CD4-positive, alpha-beta T cell treated with Interleukin-15 for 1 hour (primary cell): ENCODE measurements around the gene CLCNKB.
"Not testable (repeated sequence)": the region's sequence is repeated elsewhere in the genome, so short reads cannot be mapped to it uniquely, and the experiment has no call there.

Experiments used
- DNase-seq: peaks from one replicate; pipeline ENCODE4 v3.0.0-alpha.2; 2020

The CLCNKB gene

DNA sequence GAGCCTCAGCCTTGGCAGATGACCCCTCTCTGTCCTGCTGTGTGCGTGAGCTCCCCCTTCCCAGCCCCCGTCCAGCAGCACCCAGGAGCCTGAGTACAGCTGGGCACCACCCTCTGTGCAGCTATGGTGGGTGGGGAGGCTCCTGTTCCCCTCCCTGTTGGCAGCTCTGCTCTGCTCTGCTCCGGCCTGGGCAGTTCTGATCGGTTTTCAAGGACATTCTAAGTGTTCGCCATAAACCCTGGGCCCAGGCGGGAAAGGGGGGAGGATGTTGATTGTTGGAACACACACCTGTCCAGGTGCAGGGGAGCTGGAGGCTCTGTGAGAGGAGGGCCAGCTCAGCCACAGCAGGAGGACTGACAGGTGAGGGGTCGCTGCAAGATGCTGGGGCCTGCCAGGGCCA lies at the start of gene CLCNKB:
TSS of gene CLCNKB (plus strand) at position 262 of the 400 bp plus-strand sequence. CDS start 711 bp downstream, outside the sequence.
- no peak for DNase-seq

DNA sequence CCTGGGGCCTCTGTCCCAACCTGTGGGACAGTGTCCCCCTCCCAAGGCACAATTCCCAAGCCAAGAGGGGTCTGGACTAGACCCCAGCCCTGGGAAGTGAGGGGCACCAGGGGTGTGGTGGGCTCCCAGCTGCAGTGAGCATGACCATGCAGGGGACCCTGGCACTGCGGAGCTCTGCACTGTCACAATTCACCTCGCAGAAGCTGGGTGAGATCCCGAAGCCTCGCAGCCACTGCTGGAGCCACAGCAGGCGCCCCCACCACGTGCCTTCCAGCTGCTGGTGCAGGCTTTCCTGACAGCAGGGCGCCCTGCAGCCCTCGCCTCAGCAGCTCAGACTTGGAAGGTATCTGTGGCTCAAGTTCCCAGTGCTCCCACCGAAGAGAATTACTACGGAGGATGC lies 49.5 kb upstream of the CLCNKB start:
- no peak for DNase-seq

DNA sequence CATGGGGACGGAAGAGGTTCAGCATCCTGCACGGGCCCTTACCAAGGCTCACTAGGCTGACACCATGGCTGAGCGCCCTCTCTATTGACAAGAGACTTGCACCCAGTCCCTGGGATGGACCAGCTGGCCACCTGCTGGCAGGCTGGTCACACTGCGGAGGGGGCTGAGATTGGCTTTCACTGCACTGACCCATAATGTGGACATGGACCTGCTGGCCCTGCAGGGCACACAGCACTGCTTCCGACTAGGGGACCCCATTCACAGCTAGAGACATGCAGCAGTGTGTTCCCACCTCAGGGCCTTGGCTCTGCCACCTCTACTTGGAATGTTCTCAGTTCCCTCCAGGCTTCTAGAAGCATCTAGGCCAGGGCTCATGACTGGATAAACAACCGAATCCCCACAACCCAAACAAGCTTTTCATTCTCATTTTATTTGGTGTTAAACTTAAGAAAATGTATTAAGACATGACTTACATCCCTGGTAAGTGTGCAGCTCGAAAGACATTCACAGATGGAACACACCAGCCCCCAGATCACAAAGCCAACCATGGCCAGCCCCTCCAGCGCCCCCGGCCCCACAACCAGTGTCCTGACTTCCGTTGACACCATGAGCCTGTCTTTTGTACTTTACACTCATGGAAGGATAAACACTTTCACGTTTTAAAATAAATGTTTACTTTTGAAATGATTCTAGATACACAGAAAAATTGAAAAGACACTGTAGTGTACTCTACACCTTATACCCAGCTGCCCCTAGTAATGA lies 48.8 kb upstream of the CLCNKB start:
- peak; percentile 57 for DNase-seq

DNA sequence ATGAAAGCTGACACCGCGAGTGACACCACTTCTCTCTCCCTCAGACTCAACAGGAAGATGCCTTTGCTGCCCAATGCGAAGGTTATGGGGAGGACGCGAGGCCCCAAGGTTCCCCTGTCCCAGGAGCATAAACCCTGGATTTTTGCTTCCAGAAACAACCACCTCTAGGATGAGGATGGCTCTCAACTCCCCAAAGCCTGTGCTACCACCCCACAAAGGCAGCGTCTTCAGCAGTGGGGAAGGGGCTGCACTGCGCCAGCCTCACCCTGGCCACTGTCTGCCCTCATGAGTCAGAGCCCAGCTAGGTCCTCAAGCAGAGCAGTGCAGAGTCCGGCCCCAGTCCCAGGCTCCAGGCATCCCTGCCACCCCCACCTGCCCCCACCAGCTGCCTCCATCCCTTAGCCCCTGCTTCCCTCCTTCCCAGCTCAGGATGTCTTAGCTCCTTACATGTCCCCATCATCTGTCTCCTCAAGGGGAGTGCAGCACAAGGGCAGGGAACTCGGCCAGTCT lies 46.5 kb upstream of the CLCNKB start:
- no peak for DNase-seq

DNA sequence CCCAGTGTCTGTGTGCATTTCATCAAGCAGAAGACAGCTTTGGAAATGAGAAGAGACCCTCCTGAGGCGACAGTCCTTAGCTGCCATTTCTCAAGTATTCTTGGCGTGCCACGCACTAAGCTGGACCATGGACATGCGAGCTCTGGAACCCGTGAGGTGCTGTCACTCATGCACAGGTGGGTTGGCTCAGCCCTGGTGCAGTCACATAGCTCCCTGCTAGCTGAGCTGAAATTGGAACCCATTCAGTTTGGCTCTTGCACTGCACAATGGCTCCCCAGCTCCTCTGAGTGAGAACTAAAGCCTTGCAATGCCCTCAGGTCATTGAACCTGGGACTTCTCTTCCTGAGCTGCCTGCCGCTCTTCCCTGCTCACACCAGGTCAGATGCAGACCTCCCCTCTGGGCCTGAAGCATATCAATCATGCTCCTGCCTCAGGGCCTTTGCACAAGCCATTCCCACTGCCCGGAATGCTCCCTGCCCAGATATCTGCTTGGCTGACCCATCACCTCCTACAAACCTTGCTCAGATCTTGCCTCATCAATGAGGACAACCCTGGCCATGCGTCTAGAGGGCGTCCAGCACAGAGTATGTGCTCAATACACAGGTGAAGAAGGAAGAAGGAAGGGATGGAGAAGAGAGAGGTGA lies 45.8 kb upstream of the CLCNKB start:
- no peak for DNase-seq

DNA sequence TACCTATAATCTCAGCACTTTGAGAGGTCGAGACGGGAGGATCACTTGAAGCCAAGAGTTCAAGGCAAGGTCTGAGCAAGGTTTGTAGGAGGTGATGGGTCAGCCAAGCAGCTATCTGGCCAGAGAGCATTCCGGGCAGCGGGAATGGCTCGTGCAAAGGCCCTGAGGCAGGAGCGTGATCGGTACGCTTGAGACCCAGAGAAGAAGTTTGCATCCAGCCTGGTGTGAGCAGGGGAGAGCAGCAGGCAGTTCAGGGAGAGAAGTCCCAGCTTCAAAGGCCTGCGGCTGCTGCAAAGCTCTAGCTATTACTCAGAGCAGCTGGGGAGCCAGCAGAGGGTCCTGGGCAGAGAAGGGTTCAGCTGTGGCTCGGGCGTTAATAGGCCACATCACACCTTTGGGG lies 44.7 kb upstream of the CLCNKB start:
- no peak for DNase-seq

DNA sequence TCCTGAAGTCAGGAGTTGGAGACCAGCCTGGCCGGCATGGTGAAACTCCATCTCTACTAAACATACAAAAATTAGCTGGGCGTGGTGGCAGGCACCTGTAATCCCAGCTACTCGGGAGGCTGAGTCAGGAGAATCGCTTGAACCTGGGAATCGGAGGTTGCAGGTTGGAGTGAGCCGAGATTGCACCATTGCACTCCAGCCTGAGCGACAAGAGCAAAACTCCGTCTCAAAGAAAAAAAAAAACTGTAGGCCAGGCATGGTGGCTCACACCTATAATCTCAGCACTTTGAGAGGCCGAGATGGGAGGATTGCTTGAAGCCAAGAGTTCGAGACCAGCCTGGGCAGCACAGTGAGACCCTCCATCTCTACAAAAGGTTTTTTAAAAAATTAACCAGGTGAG lies 42.3 kb upstream of the CLCNKB start:
- DNase-seq: not testable (repeated sequence)

DNA sequence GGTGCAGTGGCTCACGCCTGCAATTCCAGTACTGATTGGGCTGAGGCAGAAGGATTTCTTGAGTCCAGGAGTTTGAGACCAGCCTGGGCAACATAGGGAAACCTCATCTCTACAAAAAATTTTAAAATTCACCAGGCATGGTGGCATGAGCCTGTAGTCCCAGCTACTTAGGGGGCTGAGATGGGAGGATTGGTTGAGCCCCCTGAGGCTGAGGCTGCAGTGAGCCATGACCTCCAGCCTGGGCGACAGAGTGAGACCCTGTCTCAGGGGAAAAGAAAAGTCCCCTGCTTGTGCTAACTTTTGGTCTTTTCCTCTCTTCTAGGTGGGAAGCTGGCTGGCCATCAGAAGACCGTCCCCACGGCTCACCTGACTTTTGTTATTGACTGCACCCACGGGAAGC lies 38.0 kb upstream of the CLCNKB start:
- DNase-seq: no peak

DNA sequence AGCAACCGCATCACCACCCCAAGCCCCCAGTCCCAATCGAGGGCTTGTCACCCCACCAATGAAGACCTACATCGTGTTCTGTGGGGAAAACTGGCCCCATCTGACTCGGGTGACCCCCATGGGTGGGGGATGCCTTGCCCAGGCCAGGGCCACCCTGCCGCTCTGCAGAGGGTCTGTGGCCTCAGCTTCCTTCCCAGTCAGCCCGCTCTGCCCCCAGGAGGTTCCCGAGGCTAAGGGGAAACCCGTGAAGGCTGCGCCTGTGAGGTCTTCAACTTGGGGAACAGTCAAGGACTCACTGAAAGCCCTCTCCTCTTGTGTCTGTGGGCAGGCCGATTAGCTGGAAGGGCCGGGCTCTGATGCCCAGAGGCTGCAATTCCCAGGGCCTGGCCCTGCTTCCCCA lies 37.6 kb upstream of the CLCNKB start:
- no peak for DNase-seq

DNA sequence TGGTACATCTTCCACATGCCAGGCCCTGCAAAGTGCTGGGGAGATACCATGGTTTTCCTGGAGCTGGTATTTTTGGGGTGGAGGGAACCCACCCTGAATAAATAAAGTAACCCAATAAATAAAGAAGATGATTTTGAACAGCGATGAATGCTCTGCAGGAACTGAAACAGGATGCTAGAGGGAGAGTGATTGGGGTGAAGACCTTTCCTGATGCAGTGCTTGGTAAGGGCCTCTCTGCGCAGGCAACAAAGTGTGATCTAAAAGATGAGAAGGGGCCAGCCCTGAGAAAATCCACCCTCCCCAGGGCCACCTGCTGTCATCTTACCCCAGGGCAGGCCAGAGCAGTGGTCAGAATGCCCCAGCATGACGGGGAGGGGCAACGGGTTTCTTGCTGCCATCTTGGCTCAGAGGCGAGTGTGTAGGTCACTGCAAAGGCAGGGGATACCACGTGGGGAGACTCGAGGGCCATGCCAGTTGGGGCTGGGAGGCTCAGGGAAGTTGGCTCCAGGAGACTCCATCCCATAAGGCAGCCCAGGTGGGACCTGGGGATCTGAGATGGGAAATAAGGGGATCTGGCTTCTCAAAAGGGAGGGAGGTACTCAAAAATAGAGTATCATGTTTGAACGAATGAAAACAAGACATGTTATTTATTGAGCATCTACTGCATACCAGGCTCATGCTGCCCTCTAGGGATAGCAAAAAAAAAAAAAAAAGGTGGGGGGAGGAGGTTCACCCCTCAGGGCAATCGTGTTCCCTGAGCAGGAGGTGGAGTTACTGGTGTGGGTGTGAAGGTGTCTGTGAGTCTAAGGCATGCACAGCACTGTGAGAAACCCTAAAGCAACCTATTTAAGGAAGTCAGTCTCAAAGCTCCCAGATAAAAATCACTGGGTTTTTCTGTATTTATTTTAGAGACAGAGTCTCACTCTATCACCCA lies 36.8 kb upstream of the CLCNKB start:
- no peak for DNase-seq

DNA sequence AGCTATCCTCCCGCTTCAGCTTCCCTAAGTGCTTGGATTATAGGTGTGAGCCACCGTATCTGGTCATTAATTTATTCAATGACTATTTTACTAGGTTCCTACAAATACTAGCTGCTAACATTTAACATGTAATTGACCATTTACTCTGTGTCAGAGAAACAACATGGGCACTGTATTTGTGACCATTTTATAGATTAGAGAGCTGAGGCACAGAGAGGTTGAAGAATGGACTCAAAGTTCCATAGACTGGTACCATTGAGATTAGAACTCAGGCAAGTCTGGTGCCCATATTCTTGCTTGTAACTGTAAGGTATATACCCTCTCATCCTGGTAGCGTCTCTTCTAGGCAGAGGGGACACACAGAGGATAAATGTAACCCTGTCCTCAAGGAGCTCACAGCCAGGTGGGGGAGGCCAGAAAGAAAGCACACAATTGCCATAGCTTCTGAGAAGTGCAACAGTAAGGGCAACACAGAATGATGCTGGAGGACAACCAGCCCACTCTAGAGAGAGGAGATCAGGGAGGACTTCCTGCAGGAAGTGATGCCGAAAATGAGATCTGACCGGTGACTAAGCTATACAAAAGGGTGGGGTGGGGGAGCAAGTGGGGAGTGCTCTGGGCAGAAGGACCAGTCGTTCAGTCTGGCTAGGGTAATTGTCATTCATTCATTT lies 35.8 kb upstream of the CLCNKB start:
- no peak for DNase-seq

DNA sequence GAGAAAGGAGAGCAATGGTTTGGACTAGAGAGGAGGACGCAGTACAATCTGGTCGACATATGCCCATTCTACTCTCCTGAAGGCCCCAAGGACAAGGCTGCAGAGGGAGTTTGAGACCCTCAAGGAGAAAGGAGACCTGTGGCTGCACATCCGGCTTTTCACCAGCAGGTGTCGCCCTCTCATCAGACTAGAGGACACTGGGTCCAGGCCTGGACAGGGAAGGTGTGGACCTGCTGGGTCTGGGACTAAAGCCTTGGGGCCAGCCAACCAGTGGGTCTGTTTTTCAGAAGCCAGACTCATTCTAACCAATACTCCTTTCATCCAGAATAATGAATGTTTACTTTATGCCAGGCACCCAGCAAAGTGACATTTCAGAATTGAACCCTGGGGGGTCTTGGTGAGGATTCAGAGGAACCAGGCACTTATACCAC lies 34.5 kb upstream of the CLCNKB start:
- peak; percentile 64 for DNase-seq

DNA sequence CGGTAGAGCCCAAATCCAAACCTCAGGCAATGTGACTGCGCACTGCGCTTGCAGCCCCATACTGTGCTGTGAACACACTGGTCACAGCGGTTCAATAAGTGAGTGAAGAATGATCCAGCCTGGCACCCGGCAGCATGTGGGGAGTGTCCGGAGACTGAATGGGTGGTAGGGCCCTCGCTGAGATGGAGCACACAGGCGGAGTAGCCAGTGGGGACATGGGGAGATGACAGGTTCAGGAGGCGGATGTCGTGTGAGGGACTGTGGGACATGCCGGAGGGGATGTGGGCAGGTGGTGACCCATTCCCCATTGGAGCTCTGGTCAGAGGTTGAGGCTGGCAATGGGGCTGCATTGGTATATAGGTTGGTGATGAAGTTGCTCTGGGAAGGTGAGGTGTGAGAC lies 33.9 kb upstream of the CLCNKB start:
- DNase-seq: no peak

DNA sequence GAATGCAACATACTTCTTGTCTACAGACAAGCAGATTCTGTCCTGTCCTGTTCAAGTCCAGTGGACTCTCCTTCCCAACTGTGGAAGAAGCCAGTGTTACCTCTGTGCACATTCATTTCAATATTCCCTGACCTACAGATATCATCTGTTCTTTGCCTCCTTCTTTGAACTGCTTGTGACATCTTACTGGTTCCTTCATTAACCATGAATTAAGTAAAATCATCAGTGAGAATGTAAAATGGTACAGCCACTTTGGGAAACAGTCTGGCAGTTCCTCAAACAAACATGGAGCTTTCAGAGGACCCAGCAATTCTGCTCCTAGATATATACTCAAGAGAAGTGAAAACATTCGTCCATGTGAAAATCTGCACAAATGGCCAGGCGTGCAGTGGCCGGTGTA lies 32.7 kb upstream of the CLCNKB start:
- DNase-seq: no peak

DNA sequence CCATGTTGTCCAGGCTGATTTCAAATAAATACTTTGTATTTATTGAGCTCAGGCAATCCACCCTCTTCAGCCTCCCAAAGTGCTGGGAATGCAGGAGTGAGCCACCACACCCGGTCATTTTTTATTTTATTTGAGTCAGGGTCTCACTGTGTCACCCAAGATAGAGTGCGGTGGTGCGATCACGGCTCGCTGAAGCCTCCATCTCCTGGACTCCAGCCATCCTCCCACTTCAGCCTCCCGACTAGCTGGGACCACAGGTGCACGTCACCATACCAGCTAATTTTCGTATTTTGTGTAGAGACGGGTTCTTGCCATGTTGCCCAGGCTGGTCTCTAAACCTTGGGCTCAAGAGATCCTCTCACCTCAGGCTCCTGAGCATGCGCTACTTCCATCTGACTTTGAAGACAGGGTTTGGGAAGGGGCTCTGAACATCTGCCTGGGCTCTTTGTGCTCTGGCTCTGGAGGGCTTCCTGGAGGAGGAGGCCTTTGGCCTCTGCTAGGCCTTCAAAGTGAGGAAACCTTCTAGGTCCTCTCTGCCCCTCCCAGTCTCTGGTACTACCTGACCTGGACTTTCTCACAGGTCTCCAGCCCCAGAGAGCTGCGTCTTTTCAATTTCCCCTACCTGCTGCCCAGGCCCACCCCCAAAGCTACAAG lies 31.5 kb upstream of the CLCNKB start:
- no peak for DNase-seq

DNA sequence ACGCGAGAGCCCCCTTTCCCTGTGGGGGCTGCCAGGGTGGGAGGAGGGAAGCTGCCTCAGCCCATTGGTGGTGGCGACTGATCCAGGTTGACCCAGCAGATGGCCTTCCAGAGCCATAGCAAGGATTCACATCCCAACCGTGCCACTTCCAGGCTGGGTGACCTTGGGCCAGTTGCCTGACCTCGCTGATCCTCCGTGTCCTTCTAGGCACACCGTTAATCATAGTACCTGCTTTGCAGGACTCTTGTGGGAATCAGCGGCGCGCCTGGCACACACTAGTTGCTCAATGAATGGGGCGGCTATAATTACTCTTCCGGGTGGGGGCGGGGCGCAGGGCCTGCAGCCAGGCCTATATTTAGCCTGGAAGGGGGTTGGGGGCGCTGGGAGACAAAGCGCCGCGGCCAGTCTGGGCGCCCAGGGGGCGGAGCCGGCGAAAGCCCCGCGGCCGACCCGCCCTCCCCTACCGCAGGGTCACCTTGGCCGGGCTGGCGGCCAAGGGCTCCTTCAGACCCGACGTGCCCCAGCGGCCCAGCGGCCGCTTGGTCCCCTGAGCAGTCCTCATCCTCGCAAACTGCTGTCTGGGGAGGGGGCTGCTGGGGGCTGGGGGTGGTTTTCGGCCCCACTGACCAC lies 30.9 kb upstream of the CLCNKB start:
- no peak for DNase-seq

DNA sequence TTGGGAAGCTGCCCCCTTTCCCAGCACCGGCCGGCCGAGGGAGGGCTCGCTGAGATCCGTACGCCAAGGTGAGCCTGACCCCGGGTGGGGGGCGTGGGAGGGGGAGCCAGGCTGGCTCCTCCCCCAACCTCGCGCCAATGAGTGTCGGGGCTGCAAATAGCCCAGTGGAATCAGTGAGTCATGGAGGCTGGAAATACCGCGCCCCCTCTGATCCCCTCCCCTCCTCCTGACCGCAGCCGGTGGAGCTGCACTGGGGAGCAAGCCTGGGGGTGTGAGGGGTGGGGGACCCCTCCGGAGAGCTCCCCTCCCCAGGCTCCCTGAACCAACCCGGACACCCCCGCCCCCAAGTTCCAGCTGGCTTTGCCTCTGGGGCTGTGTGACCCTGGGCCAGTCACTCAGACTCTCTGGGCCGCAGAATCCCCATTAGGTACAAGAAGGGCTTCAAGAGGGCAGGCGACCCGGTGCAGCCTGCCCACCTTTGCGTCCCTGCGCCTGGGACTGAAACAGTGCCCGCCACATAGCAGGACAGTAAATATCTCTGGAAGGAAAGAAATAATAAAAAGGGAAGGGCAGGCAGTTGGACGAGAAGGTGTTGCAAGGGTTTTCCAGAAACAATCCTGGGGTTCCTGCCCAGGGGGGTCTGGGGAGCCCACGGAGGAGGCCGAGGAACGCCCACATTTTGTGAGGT lies 30.2 kb upstream of the CLCNKB start:
- peak; percentile 37 for DNase-seq

DNA sequence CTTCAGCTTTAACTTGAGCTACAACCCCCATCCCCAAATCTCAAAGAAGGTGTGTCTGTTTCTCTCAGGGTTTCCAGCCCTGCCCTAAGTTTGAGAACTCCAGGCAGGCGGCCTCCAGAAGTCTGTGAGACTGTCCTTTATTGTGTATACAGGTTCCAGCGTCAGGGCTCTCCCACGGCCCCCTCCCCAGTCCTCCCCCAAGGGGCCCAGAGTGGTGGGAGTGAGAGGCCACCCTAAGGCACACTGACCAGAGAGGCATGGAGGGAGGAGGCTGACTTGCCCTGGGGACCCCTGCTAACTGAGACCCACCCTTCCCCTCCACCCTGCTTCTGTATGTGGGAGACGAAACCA lies 29.7 kb upstream of the CLCNKB start:
- no peak for DNase-seq

DNA sequence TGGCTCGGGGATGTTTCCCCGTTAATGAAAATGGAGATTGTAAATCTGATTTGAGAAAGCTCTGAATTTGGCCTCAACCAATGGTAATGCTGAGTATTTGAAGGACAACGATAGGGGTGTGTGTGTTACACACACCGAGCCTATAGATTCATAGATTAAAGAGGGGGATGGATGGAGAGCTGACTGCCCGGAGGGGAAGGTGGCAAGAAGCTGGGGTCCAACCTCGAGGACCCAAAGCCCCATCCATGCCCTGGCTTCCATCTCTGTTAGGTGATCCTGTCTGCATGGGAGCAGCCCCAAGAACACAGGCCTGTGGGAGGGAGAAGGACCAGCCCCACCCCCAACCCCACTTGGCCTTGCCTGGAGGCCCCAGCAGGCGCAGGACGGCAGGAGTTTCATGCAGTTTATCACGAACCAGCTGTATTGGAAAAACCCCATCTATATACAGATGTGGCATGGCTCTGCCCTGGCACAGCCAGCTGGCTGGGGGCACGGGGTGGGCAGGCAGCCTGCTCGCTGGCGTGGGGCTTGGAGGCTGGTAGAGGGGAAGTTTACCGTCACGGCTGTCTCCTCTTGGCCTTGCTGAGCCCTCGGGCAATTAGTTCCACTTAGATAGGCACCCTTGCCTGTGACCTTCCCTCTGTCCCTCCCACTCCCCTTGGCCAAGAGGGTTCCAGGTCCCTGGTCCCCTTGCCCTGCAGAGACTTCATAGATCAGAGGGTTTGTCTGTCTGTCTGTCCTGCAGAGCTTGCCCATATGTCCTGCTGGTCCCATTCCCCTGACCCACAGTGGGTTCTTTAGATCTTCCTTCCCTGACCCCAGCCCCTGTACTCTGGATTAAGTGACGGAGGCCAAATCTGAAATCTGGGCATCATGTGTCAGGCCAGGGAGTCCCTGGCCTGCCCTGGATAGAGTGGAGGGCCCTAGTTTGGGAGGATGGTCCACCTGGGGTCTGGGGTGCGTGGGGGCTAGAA lies 28.8 kb upstream of the CLCNKB start:
- DNase-seq: no peak

DNA sequence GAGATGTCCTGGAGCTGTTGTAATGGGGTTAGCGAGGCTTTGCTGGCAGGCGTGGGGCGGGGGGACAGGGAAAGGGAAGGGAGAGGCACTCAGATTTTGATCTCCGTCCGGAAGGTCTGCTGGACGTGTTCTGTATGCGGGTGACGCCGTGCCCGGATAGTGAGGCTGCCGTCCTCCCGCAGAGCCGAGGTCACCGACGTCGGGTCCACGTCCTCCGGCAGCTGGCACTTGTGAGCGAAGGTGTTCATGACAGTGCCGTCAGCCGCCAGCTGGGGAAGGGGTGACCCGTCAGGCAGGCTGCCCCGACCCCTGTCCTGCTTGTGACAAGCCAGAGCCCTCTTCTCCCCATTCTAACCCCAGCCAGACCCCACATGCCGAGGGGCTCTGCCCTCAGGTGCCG lies 28.1 kb upstream of the CLCNKB start:
- DNase-seq: no peak
